Neural cell (in vitro differentiated cells): ENCODE data around the gene HACD2. TPM values are rescaled to one million over a fixed set of nuclear protein-coding genes. Genes with fewer than 3 reads are reported as not detected.

Experiments used
- H2AFZ ChIP-seq: fragments of 200-600, 300-800 bp; sonication (generic), shearing (Covaris generic); 2 replicates; pipeline ENCODE4 v1.6.0; 2014; ENCODE audit warnings: low read depth, mild to moderate bottlenecking, antibody characterized with exemption, low read length, moderate library complexity
- H3F3A ChIP-seq: fragments of 200-600 bp; shearing (Covaris generic); 2 replicates; pipeline ENCODE4 v1.6.1; 2016; ENCODE audit warnings: mild to moderate bottlenecking, moderate library complexity, mixed read lengths, antibody characterized with exemption, low read length; ENCODE audit not compliant: insufficient read depth, poor library complexity, severe bottlenecking
- H3K27ac ChIP-seq: fragments of 200-600, 300-800 bp; sonication (generic), shearing (Covaris generic); 2 replicates; pipeline ENCODE4 v1.5.1; 2014; ENCODE audit warnings: mild to moderate bottlenecking, low read length, moderate library complexity
- H3K27me3 ChIP-seq: fragments of 300-800, 200-600 bp; sonication (generic), shearing (Covaris generic); 2 replicates; pipeline ENCODE4 v1.6.0; 2014; ENCODE audit warnings: mild to moderate bottlenecking, low read depth, low read length, moderate library complexity; ENCODE audit not compliant: insufficient read depth
- H3K36me3 ChIP-seq: fragments of 300-800, 200-600 bp; sonication (generic), shearing (Covaris generic); 2 replicates; pipeline ENCODE4 v1.5.1; 2014; ENCODE audit warnings: mild to moderate bottlenecking, antibody characterized with exemption, low read length, moderate library complexity; ENCODE audit not compliant: insufficient read depth
- H3K4me2 ChIP-seq: fragments of 300-800, 200-600 bp; sonication (generic), shearing (Covaris generic); 2 replicates; pipeline ENCODE4 v1.6.0; 2014; ENCODE audit warnings: mild to moderate bottlenecking, low read length
- H3K4me3 ChIP-seq: fragments of 300-800, 200-600 bp; sonication (generic), shearing (Covaris generic); 2 replicates; pipeline ENCODE4 v1.5.1; 2014; ENCODE audit warnings: mild to moderate bottlenecking, low read length, moderate library complexity
- H3K79me2 ChIP-seq: fragments of 200-600 bp; shearing (Covaris generic); replicated peaks from 2 replicates; pipeline ENCODE4 v1.6.0; 2014; ENCODE audit warnings: mild to moderate bottlenecking, low read length, moderate library complexity; ENCODE audit not compliant: insufficient read depth
- H3K9ac ChIP-seq: fragments of 300-800, 200-600 bp; sonication (generic), shearing (Covaris generic); 2 replicates; pipeline ENCODE4 v1.6.1; 2016; ENCODE audit warnings: mild to moderate bottlenecking, low read length, mixed read lengths
- H3K9me2 ChIP-seq: fragments of 200-600 bp; shearing (Covaris generic); 2 replicates; pipeline ENCODE4 v1.6.1; 2016; ENCODE audit warnings: mild to moderate bottlenecking, low read length, mixed read lengths; ENCODE audit not compliant: insufficient read depth
- H3K9me3 ChIP-seq: fragments of 200-600, 300-800 bp; sonication (generic), shearing (Covaris generic); 2 replicates; pipeline ENCODE4 v1.6.1; 2016; ENCODE audit warnings: mild to moderate bottlenecking, mixed run types, low read length, moderate library complexity, mixed read lengths
- H4K20me1 ChIP-seq: fragments of 200-600 bp; shearing (Covaris generic); 2 replicates; pipeline ENCODE4 v1.6.1; 2016; ENCODE audit warnings: mild to moderate bottlenecking, mixed run types; ENCODE audit not compliant: insufficient read depth
- EP300 ChIP-seq: fragments of 450-650 bp; conservative IDR thresholded peaks from 2 replicates; pipeline ENCODE4 v1.6.1; 2014; ENCODE audit warnings: antibody characterized with exemption, mild to moderate bottlenecking, moderate library complexity; ENCODE audit not compliant: poor library complexity, severe bottlenecking
- EZH2 ChIP-seq: fragments of 200-600, 300-800 bp; shearing (Covaris generic), sonication (generic); IDR thresholded peaks from 2 replicates; pipeline ENCODE4 v1.6.1; 2014; ENCODE audit warnings: antibody characterized with exemption, low read length, borderline replicate concordance, mild to moderate bottlenecking; ENCODE audit not compliant: insufficient read depth, poor library complexity, severe bottlenecking
- MXI1 ChIP-seq: fragments of 450-650 bp; conservative IDR thresholded peaks from 2 replicates; pipeline ENCODE4 v1.6.1; 2014; ENCODE audit warnings: antibody characterized with exemption, mild to moderate bottlenecking; ENCODE audit not compliant: poor library complexity, severe bottlenecking
- POLR2AphosphoS5 ChIP-seq: IDR thresholded peaks from 2 replicates; pipeline ENCODE4 v1.6.1; 2012
- RAD21 ChIP-seq: fragments of 450-650 bp; conservative IDR thresholded peaks from 2 replicates; pipeline ENCODE4 v1.6.1; 2014; ENCODE audit warnings: antibody characterized with exemption, mild to moderate bottlenecking, moderate library complexity
- SMC3 ChIP-seq: fragments of 450-650 bp; conservative IDR thresholded peaks from 2 replicates; pipeline ENCODE4 v1.6.1; 2014; ENCODE audit warnings: antibody characterized with exemption, mild to moderate bottlenecking, moderate library complexity; ENCODE audit not compliant: poor library complexity
- TAF1 ChIP-seq: IDR thresholded peaks from 2 replicates; pipeline ENCODE4 v1.6.1; 2012; ENCODE audit warnings: low read depth
- polyA plus RNA-seq: library from polyadenylated mRNA; depleted of rRNA; stranded (reverse); fragments of >200 nt; gene quantifications from 2 replicates; pipeline ENCODE4 v1.2.3, GENCODE V29; 2014
- TF ChIP-seq, protein P1 (sequence below): IDR thresholded peaks from 2 replicates; pipeline ENCODE4 v1.6.1; 2012; ENCODE audit warnings: borderline replicate concordance
- TF ChIP-seq, protein P2 (sequence below): fragments of 450-650 bp; IDR thresholded peaks from 2 replicates; pipeline ENCODE4 v1.5.1; 2014; ENCODE audit warnings: antibody characterized with exemption, mild to moderate bottlenecking, moderate library complexity; ENCODE audit not compliant: poor library complexity, severe bottlenecking

HACD2 gene
- polyA plus RNA-seq, 1 donor from 2014 or later, result 28.0 TPM

DNA sequence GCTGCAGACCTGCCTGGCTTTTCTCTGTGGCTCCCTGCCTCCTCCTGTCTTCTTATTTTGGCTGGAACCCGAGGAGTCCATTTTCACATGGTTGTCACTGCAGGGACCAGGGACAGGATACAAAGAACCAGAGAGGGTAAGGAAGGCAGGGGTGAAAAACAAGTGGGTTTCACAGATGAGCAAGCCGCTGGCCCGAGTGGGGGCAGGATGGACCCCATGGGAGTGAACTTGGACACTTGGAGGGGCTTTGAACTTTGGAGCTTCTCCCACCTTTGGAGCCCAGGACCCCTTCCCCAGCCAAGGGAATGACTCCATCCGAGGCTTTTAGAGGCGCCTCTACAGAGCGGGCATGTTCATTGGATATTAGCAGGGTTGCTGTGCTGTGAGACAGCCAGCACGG is 109.1 kb downstream of the HACD2 start:
- Histone ChIP-seq H3K4me3 (no peak overlapping the region), H3K9me3 (no peaks in the 10 kb centered on the region)

DNA sequence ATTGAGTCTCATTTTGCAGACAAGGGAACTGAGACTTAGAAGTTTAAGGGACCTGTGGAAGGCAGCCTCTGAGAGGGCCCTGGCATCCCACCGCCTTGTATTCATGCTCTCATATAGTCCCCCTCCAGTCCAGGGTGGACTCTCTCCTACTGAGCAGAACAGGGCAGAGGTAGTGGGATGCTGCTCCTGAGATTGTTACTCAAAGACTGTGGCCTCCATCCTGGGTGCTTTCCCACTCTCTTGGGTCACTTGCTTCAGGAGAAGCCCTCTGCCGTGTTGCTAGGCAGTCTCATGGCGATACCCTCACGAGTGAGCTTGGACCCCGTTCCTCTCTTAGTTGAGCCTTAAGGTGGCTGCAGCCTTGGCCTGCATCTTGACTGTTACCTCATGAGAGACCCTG is 113.7 kb downstream of the HACD2 start:
- no peaks in the 10 kb centered on the region for H3K9me3 ChIP-seq
- no peak for TF ChIP-seq POLR2AphosphoS5
- no peak for TF ChIP-seq EP300
- TF ChIP-seq EZH2, result no peak
- TF ChIP-seq, protein P1, sequence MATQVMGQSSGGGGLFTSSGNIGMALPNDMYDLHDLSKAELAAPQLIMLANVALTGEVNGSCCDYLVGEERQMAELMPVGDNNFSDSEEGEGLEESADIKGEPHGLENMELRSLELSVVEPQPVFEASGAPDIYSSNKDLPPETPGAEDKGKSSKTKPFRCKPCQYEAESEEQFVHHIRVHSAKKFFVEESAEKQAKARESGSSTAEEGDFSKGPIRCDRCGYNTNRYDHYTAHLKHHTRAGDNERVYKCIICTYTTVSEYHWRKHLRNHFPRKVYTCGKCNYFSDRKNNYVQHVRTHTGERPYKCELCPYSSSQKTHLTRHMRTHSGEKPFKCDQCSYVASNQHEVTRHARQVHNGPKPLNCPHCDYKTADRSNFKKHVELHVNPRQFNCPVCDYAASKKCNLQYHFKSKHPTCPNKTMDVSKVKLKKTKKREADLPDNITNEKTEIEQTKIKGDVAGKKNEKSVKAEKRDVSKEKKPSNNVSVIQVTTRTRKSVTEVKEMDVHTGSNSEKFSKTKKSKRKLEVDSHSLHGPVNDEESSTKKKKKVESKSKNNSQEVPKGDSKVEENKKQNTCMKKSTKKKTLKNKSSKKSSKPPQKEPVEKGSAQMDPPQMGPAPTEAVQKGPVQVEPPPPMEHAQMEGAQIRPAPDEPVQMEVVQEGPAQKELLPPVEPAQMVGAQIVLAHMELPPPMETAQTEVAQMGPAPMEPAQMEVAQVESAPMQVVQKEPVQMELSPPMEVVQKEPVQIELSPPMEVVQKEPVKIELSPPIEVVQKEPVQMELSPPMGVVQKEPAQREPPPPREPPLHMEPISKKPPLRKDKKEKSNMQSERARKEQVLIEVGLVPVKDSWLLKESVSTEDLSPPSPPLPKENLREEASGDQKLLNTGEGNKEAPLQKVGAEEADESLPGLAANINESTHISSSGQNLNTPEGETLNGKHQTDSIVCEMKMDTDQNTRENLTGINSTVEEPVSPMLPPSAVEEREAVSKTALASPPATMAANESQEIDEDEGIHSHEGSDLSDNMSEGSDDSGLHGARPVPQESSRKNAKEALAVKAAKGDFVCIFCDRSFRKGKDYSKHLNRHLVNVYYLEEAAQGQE, result no peak
- TF ChIP-seq, protein P2, sequence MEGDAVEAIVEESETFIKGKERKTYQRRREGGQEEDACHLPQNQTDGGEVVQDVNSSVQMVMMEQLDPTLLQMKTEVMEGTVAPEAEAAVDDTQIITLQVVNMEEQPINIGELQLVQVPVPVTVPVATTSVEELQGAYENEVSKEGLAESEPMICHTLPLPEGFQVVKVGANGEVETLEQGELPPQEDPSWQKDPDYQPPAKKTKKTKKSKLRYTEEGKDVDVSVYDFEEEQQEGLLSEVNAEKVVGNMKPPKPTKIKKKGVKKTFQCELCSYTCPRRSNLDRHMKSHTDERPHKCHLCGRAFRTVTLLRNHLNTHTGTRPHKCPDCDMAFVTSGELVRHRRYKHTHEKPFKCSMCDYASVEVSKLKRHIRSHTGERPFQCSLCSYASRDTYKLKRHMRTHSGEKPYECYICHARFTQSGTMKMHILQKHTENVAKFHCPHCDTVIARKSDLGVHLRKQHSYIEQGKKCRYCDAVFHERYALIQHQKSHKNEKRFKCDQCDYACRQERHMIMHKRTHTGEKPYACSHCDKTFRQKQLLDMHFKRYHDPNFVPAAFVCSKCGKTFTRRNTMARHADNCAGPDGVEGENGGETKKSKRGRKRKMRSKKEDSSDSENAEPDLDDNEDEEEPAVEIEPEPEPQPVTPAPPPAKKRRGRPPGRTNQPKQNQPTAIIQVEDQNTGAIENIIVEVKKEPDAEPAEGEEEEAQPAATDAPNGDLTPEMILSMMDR, result no peak
- no peak for TF ChIP-seq TAF1
- no peak for TF ChIP-seq MXI1
- no peak for TF ChIP-seq RAD21
- TF ChIP-seq SMC3, result no peak
- H3K79me2 ChIP-seq, result no peaks in the 10 kb centered on the region

More for the DNA sequence above, 109.1 kb downstream of the HACD2 start:
- TF ChIP-seq, protein P2, result no peak
- TF ChIP-seq MXI1, result no peak
- TF ChIP-seq POLR2AphosphoS5, result no peak
- no peak for TF ChIP-seq TAF1
- TF ChIP-seq, protein P1, result no peak
- TF ChIP-seq RAD21, result no peak
- no peak for TF ChIP-seq SMC3
- no peak for TF ChIP-seq EZH2
- TF ChIP-seq EP300, result no peak
- Histone ChIP-seq H3K27ac (no peak overlapping the region), H3K9ac (no peak overlapping the region), H3K9me2 (no peaks in the 10 kb centered on the region), H3K36me3 (no peaks in the 10 kb centered on the region), H3K4me2 (no peak overlapping the region), H3F3A (no peaks in the 10 kb centered on the region), H2AFZ (no peak overlapping the region), H3K79me2 (no peaks in the 10 kb centered on the region), H3K27me3 (no peaks in the 10 kb centered on the region), H4K20me1 (no peaks in the 10 kb centered on the region)

More for the DNA sequence above, 113.7 kb downstream of the HACD2 start:
- Histone ChIP-seq H3K4me2 (no peak overlapping the region), H3K4me3 (no peak overlapping the region), H3F3A (no peaks in the 10 kb centered on the region), H3K9ac (no peak overlapping the region), H3K36me3 (no peaks in the 10 kb centered on the region), H3K27ac (no peak overlapping the region), H2AFZ (no peak overlapping the region), H3K27me3 (no peaks in the 10 kb centered on the region), H4K20me1 (no peaks in the 10 kb centered on the region), H3K9me2 (no peaks in the 10 kb centered on the region)
